GM12801 (cell line): ENCODE measurements around the gene CCDC146.

ENCODE experiments used
- CTCF ChIP-seq: IDR thresholded peaks from one replicate; pipeline ENCODE4 v1.5.1; 2011; ENCODE audit warnings: control low read depth; ENCODE audit not compliant: insufficient read length; ENCODE audit errors: extremely low read depth

Gene CCDC146

GRCh38 chr7:77244222-77244934 is 122.0 kb downstream of the CCDC146 start:
- TF ChIP-seq CTCF = no peak

- TF ChIP-seq CTCF = no peak
These were observed 122.8 kb downstream of the CCDC146 start for GRCh38 chr7:77245015-77245755.

- no peak for TF ChIP-seq CTCF
These were observed 123.7 kb downstream of the CCDC146 start for GRCh38 chr7:77246026-77246640.

GRCh38 chr7:77247206-77247850 is 124.9 kb downstream of the CCDC146 start:
- TF ChIP-seq CTCF = no peak

GRCh38 chr7:77248154-77248553 is 125.7 kb downstream of the CCDC146 start:
- TF ChIP-seq CTCF = no peak

GRCh38 chr7:77252506-77252905 is 130.1 kb downstream of the CCDC146 start:
- TF ChIP-seq CTCF = no peak

GRCh38 chr7:77253151-77253550 is 130.7 kb downstream of the CCDC146 start:
- TF ChIP-seq CTCF = no peak
